Ovary (tissue), 3 donors: Measurements from ENCODE around the gene ATPAF1.

ENCODE experiments used
- CTCF ChIP-seq, 3 donors: fragments of 450-650 bp in 2 of 3; fragments of 200-600 bp in 1 of 3; IDR thresholded peaks; one replicate each; pipeline versions ENCODE4 v1.5.1 to v1.8.0; 2016 to 2022; ENCODE audit warnings: antibody characterized with exemption in 3 of 3, mild to moderate bottlenecking in 1 of 3
- EP300 ChIP-seq: sonication (generic); formaldehyde crosslinking; IDR thresholded peaks from one replicate; pipeline ENCODE4 v1.6.1; 2017; ENCODE audit warnings: antibody characterized with exemption
- POLR2A ChIP-seq: fragments of 450-650 bp; IDR thresholded peaks from one replicate; pipeline ENCODE4 v1.6.1; 2017; ENCODE audit warnings: antibody characterized with exemption, mild to moderate bottlenecking, moderate library complexity
- donor health status: DM: no; HTN: no; CAD: no.

GRCh38 chr1:46605232-46605631 is 62.9 kb downstream of the ATPAF1 start:
- TF ChIP-seq CTCF (IDR thresholded peaks at IDR 0.05) (no peak), POLR2A (no peak), EP300 (no peak)
